HG03520 (cell line): Measurements from ENCODE around the gene BCL2L2.

Experiments used
- ATAC-seq: cut with Tn5 transposase; IDR thresholded peaks from one replicate; pipeline ENCODE4 v1.9.1; 2021; ENCODE audit warnings: mild to moderate bottlenecking, moderate library complexity; ENCODE audit not compliant: unreplicated experiment

Gene BCL2L2

DNA sequence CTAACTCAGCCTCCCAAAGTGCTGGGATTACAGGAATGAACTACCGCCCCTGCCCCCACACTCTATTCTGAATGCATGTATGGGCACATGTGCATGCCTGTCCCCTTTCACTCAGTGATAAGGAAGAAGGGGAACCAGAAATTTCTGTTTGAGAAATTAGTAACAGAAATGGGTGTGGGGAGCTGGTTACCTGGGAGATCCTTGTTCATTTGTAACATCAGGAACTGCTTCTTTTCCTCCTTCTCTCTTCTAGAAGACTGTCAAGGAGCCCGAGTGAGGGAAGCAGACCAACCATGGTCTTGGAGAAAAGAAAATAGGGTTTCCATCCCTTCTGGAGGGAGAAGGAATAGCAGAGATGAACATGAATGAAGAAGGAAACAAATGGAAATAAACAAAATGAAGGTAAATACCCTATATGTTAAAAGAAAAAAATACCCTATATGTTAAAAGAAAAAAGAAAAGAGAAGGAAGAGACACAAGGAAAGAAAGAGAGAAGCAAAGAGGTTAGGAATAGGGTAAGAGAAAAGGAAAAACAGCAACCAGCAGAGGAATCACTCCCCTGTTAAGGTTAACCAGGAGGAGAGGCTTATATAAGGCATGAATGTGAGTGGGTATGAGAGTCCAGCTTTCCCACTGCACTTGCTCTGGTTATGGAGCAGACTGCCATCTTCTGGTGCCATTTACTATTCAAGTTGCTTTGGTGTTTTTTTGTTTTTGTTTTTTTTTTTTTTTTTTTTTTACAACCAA is 7.2 kb upstream of the BCL2L2 start:
- ATAC-seq = no peak

DNA sequence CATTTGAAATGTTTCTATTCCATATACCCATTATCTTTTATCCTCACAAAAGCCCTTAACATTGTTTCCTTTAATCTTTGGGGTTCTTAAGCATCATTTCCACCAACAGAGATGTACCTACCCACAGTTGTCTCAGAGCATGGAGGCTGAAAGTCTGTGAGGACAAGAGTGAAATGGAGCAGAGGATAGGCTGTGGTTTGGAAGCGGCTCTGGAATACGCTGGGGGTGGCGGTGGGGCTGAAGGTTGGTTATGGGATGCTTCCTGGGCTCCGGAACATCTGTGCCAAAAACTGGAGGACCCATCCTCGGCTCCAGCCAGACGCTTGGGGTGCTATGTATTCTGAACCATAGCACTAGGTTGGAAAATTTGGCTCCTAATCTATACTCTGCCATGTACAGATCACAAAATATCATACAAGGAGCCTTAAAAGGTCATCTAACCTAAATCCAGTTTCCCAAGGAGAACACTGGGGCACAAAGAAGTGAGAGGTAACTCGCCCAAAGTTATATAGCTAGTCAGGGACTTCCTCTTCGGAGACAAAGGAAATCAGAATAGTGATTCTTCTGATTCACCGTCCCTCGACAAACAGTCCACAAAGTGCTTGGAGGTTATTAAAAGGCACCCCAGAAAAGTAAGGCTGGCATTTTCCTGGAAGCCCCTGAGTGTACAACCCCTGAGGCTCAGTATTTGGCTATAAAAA is 6.5 kb upstream of the BCL2L2 start:
- ATAC-seq = no peak

DNA sequence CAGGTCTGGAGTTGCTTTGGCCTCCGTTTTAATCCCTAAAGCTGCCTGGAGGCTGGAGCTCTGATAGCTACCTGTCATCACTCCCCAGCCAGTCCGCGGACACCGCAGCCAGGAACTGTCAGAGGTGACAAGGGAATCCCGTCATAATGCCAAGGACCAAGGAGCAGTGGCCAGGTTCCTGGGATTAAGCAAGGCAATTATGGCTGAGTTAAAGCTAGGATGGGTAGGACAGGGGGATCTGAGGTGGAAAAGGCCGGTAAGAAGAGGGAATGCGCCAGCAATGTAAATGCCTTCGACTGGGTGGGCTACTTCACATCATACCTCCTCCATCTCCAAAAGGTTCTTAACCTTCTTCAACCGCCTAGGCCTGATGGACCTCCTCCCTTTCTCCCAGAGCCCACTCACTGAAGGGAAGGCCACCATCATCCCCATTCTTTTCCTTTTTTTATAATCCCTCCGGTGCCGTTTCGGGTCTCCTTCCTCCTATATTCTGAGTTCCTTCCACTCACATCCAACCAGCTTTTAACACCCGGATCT is 5.9 kb upstream of the BCL2L2 start:
- ATAC-seq = no peak

DNA sequence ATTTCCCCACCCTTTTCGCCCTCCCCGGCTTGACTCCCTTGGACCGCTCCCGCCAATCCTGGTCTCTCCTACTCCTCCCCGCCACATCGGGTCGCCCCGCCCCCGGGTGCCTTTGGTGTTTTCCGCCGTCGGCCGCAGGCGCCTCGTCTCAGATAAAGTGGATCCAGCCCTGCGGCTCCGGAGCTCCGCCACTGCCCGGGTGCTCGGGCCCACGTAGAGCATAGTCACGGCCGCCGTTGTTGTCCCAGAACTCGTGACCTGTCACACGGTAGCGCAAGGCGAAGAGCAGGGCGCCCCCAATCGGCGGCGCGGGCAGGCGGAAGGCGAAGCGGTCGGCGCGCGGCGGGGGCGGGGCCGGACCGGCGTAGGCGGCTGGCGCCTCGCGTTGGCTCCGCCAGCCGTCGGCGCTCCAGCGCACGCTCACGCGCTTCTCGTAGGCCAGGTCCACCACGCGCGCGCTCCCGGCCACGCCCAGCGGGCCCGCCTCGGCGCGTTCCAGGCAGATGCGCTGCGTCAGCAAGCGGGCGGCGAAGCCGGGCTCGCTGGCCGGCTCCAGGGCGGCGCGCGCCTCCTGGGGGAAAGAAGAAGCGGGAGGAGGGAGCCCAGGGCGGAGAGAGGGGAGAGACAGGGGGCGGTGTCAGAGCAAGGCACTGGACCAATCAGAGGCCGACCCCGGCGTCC is 5.2 kb upstream of the BCL2L2 start:
- peak; percentile 71 for ATAC-seq

DNA sequence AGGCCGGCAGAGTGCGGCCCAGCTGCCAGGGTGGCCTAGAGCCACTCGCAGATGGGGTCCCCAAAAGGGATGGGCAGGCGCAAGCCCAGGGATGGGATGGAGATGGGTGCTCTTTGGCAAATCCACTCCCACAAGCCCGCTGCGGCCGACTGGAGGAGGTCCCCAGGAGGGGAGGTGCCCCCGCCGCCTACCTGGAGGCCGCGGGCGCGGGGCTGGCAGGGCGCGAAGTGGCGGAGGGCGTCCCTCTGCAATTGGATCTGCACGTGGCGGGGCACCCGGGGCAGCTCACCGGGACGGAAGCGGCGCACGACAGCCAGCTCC is 4.7 kb upstream of the BCL2L2 start:
- ATAC-seq = peak; percentile 7

DNA sequence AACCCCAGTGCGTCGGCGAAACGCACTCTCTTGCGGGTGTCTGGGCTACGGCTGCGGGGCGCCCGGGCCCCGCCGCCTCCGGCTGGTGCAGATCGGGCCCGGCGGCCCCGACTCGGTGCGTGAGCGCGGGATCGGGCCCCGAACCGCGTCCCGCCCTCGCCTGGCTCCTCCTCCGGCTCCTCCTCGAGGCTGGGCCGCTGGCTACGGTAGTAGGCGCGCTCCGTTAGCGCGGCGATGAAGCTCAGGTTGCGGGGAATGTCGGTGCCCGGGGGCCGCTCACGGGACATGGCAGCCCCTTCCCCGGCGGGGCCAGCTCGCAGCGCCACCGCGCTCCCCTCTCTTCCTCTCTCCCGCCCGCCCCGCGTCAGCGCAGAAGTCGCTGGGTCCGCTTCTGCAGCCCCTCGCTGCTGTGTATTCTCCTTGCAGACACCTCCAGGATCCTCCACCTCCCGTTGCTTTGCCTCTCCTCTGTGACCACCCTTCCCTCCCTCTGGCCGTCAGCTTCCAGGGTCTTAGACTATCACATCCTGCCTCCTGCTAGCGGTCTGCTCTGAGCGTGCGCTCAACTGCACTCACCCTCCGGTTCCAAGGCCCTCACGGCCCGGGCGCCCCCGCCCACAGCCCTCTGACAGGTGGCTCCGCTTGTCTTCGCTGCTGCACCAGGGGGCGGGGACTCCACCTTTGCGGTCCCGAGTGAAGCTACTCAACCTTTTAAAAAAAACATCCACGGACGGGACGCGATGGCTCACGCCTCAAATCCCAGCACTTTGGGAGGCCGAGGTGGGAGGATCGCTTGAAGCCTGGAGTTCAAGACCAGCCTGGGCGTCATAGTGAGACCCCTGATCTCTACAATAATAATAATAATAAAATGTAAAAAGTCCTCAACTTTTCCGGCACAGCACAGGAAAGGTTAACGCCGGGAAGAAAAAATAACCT is 4.1 kb upstream of the BCL2L2 start, which contains the start of gene PPP1R3E:
PPP1R3E (minus strand) TSS at position 570 of the 936 bp plus-strand sequence; CDS start at position 287, 283 bp downstream.
- ATAC-seq = peak; percentile 35

DNA sequence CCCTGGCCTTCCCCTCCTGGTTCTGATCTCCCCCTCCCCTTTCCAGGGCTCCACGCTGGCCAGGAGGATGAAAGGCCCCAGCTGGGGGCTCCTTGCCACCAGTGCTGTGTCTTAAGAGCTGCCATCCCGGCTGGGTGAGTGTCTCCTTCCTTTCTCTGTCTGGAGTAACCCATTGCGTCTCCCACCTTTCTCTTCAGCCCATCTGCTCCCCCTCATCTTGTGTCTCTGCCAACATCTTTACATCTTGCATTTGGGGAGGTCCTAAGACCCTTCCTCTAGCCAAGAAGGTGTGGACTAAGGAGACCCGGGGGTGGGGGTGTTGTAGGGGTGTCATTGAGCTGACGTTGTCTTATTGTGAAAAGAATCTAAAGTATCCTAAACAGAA is 505 bp downstream of the BCL2L2 start:
- ATAC-seq = no peak

DNA sequence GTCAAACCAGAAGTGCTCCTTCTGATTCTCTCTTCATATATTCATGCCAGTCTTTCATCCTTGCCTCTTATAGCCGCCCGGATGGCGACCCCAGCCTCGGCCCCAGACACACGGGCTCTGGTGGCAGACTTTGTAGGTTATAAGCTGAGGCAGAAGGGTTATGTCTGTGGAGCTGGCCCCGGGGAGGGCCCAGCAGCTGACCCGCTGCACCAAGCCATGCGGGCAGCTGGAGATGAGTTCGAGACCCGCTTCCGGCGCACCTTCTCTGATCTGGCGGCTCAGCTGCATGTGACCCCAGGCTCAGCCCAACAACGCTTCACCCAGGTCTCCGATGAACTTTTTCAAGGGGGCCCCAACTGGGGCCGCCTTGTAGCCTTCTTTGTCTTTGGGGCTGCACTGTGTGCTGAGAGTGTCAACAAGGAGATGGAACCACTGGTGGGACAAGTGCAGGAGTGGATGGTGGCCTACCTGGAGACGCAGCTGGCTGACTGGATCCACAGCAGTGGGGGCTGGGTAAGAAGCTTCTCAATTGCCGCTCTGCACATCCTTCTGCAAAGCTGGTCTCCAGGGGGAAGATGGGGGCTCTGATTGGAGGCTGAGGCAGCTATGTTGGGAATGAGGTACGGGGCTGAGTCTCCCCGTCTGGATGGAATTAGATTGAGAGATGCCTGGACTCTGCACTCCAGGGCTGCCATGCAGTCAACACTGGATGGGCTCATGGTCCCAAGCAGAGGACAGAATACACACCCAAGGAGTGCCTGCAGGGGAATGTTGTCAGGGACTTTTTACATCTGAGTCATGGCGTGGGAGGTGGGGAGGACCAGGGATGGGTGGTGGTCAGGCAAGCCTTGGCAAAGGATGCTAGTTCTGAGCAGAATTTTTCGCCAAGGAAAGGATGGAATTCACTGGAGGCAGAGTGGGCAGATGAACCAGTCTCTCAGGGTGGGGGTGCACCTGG is 1.3 kb downstream of the BCL2L2 start:
- ATAC-seq = no peak

DNA sequence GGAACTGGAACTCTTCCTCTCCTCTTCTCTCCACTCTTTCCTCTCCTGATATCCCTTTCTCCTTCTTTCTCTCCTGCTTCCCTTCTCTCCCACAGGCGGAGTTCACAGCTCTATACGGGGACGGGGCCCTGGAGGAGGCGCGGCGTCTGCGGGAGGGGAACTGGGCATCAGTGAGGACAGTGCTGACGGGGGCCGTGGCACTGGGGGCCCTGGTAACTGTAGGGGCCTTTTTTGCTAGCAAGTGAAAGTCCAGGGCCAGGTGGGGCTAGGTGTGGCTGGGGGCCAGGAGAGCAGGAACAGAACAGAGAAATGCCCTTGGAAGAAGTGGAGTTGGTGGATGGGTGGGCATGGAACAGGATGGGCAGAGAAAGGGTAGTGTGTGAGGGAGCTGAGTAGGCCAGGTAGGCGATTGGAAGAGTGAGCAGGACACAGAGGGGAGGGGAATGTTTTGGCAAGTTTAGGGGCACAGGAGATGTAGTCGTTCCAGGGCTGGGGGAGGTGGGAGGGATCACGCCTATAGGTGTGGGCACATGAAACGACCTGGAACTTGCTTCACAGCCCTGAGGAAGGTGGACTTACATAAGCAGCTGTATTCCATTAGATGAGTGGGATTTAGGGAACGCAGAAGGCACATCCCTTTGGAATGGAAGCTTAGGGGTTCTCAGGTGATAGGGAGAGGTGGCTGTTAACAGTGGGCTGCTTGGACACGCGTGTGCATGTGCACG is 2.2 kb downstream of the BCL2L2 start:
- no peak for ATAC-seq

DNA sequence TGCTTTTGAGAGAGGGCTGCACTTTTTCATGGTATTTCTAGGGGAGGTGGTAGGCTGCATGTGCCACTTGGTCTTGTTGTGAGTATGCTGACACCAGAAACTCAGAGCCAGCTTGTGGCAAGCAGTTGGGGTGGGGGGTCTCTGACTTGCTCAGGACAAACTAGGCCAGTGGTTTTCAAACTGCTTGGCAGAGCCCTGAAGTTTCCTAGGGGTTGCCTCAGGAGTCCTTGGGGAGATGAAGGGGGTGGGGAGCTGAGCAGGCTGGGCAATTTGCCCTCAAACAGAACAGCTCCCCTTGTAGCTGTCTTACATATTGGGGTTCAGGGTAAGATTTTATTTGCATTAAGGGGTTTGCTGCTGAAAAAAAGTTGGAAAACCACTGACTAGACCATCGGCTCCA is 3.9 kb downstream of the BCL2L2 start:
- ATAC-seq = no peak

DNA sequence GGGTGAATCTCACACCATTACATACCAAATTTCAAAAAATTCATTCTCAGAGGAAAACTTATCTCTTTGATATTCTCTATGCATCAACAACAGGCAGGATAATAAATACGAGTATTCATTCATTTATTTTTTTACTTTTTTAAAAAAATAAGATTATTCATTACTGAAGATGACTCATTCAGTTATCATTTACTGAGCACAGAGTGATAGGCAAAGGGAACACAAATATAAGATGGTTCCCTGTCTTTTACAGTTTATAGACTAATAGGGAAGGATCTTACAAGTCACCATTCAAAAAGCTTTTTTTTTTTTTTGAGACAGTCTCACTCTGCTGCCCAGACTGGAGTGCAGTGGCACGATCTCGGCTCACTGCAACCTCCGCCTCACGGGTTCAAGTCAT is 9.7 kb downstream of the BCL2L2 start:
- no peak for ATAC-seq

DNA sequence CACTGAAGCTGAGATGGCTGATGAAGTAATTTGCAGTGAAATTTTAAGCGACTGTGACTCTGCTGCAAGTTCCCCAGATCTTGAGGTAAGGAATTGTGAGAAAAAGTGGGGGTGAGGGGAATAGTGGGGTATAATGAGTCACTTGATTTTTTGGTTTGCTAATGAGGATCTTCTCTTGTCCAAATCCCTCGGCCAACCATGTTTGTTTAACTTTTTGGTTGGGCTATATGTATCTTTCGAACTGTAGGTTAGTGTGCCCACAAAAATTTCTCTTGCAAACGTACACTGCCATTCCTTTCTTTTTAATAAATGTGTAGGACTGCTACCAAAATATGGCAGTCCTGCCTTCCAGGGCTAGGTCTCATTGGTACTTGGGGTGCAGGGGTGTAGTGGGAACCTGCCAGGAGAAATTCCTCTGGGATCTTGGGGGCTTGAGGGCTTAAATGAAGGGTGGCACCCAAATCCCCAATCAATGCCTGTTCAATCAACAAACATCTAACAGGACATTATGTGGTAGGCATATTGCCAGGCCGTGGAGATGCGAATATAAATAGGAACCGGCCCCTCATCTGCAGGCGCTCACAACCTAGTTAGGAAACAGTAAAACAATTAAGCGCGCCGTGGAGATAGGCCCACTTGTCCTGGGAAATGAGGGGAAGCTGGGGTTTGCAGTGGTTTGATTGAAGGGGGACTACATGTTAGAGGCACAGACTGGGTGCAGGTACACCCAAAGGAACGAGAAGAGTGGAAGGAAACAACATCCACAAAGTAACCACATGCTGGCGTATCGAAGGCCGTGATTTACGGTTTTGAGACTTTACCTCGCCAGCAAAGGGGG is 13.3 kb downstream of the BCL2L2 start:
- no peak for ATAC-seq

DNA sequence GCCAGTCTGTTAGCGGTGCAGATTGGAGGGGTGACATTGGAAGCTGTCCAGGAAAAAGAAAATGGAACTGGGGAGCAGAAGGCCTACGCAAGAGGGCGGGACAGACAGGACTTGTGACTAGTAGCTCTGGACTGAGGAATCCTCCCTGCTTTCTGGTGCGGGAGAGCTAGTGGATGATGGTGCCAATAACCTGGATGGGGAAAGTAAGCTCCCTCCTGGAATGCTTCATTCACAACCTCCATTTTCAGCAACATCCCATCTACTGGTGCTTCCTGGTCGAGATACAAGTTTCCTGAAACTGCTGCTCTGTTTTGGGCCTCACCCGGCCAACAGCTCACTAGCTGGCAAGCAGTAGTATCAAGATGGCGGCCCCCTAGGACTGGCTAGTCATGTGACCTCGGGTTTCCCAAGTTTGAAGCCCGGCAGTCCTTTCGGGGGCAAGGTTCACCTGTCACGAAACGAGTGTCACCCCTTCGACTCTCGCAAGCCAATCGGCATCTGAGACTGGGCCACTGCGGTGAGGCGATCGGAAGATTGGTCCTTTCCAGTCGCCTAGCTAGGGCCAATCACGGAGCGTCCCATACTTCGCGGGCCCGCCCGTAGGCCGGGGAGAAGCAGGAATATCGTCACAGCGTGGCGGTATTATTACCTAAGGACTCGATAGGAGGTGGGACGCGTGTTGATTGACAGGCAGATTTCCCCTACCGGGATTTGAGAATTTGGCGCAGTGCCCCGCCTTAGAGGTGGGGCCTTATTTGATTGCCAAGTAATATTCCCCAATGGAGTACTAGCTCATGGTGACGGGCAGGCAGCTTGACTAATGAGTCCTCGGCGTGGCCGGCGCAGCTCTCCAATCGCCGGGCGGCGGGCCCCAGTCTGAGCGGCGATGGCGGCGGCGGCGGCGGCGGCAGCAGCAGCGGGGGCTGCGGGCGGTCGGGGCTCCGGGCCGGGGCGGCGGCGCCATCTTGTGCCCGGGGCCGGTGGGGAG is 14.2 kb downstream of the BCL2L2 start, which contains the start of gene PABPN1:
PABPN1 (plus strand) TSS at position 874 of the 988 bp plus-strand sequence; CDS start at position 887, 13 bp downstream.
- peak; percentile 85 for ATAC-seq

DNA sequence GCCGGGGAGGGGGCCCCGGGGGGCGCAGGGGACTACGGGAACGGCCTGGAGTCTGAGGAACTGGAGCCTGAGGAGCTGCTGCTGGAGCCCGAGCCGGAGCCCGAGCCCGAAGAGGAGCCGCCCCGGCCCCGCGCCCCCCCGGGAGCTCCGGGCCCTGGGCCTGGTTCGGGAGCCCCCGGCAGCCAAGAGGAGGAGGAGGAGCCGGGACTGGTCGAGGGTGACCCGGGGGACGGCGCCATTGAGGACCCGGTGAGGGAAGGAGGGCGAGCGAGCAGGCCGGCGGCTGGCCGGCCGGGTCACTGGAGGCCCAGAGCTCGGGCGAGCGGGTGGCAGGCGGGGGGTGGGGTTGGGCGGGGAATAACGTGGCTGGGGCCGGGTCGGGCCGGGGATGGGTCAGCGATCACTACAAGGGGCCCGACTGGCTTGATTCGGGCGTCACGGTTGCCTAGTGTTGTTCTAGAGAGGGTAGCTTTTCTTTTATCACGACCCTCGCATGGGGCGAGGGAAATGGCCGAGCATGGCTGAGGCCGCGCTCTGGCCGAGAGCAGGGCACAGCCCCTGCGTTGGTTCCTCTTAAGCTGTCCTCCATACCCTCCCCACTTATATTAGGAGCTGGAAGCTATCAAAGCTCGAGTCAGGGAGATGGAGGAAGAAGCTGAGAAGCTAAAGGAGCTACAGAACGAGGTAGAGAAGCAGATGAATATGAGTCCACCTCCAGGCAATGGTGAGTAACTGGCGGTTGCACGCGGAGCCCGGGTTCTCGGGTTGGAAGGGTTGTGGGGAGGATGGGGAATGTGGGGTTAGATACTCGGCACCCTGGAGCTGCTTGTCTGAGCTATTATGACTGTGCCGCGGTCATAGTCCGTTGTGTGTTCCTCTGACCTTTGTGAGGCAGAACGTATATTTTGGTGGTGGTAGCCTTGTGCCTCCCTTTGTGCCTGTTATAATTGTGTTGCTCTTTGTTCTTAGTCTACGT is 15.2 kb downstream of the BCL2L2 start:
- ATAC-seq = peak; percentile 3
